Right lobe of liver (tissue), 6 donors: ENCODE data around the gene KAZN. TPM values are rescaled to one million over a fixed set of nuclear protein-coding genes. Genes with fewer than 3 reads are reported as not detected.

Experiments
- ATAC-seq, 4 donors: fragments of 200-7000 bp; cut with Tn5 transposase; one replicate each; pipeline ENCODE4 v1.9.1; 2020; ENCODE audit warnings: mild to moderate bottlenecking in 4 of 4, moderate library complexity in 4 of 4
- DNase-seq, 3 donors: peaks; one replicate each; pipeline ENCODE4 v3.0.0-alpha.2; 2020
- H3K27ac ChIP-seq, 3 donors: fragments of 200-600 bp; one replicate each; pipeline ENCODE4 v1.8.0; 2022
- H3K27me3 ChIP-seq, 2 donors: fragments of 200-600 bp; one replicate each; pipeline ENCODE4 v1.8.0; 2022
- H3K36me3 ChIP-seq, 4 donors: fragments of 200-600 bp; sonication (generic) in 1 of 4; one replicate each; pipeline versions ENCODE4 v1.5.1 to v1.8.0; 2017 to 2022; ENCODE audit warnings: control low read depth in 1 of 4
- H3K4me1 ChIP-seq, 4 donors: fragments of 200-600 bp; sonication (generic) in 1 of 4; one replicate each; pipeline versions ENCODE4 v1.5.1 to v1.8.0; 2017 to 2022; ENCODE audit warnings: control low read depth in 1 of 4
- H3K4me3 ChIP-seq, 3 donors: fragments of 200-600 bp; one replicate each; pipeline ENCODE4 v1.8.0; 2022
- H3K9me3 ChIP-seq, 4 donors: fragments of 200-600 bp; sonication (generic) in 1 of 4; one replicate each; pipeline versions ENCODE4 v1.5.1 to v1.8.0; 2017 to 2022; ENCODE audit warnings: control low read depth in 1 of 4
- POLR2A ChIP-seq: fragments of 450-650 bp; IDR thresholded peaks from one replicate; pipeline ENCODE4 v1.6.1; 2017; ENCODE audit warnings: antibody characterized with exemption, mild to moderate bottlenecking
- WGBS: methylation state at CpG from one replicate; pipeline ENCODE4 v1.1.6; 2018; ENCODE audit warnings: low coverage, low lambda C conversion rate; ENCODE audit not compliant: insufficient coverage; ENCODE audit errors: missing lambda C conversion rate; 5-methylcytosine and 5-hydroxymethylcytosine counted together
- intact Hi-C, 2 donors: fragments of 100-400 bp; cut with DNase I; formaldehyde crosslinking; loops; one replicate each; pipeline versions ENCODE4 v1.11.2 to v1.14.1; 2022
- total RNA-seq, 6 experiments: library from RNA; depleted of rRNA in 2 of 6; stranded (reverse); fragments of >200 nt in 2 of 6; fragmentation: NEBNext Ultra II Directional in 3 of 6; extraction: Animal tissue kit (Norgen Biotek cat#: 25700) in 3 of 6; gene quantifications; one replicate each; pipeline versions ENCODE4 v1.1.0 to v1.2.4, GENCODE V29; 2016 to 2023
- TF ChIP-seq, protein P1 (sequence below), 4 donors: fragments of 200-600 bp in 3 of 4; fragments of 450-650 bp in 1 of 4; IDR thresholded peaks; one replicate each; pipeline versions ENCODE4 v1.5.1 to v1.8.0; 2016 to 2022; ENCODE audit warnings: antibody characterized with exemption in 4 of 4, mild to moderate bottlenecking in 2 of 4
- donor health status: DM: no; HTN: yes; CAD: no.
- donor health status: DM: no; HTN: no; CAD: no.
- donor health status: DM: no; HTN: no; CAD: no.
- donor health status: DM: no; HTN: yes; CAD: no.
- donor health status: DM: no; HTN: yes; CAD: no.

The KAZN gene
- total RNA-seq, 6 experiments from 2014 or later = 1.5 to 7.2 (median 2.7) TPM

DNA sequence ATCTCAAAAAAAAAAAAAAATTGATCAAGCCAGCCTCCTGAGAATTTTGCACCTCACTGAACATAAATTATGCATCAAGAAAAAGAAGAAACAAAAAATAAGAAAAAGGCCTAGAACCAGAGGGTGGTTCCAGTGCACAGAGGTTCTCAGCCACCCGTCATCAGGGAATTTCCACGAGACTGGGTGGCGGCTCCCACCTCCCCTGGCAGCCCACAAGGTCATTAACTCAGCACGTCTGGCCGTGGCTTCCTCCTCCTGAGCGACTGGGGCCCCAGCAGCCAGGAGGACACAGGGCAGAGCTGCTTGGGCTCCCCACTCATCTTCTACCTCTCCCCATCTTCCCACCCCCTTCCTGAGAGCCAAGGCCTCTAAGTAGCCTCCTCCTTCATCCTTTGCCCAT, 539.3 kb downstream of the KAZN start:
- 20% methylated on average over 1 of the region's 6 CpGs for WGBS
- no peak overlapping the region for H3K4me3 ChIP-seq
- TF ChIP-seq POLR2A = no peak
- TF ChIP-seq, protein P1, sequence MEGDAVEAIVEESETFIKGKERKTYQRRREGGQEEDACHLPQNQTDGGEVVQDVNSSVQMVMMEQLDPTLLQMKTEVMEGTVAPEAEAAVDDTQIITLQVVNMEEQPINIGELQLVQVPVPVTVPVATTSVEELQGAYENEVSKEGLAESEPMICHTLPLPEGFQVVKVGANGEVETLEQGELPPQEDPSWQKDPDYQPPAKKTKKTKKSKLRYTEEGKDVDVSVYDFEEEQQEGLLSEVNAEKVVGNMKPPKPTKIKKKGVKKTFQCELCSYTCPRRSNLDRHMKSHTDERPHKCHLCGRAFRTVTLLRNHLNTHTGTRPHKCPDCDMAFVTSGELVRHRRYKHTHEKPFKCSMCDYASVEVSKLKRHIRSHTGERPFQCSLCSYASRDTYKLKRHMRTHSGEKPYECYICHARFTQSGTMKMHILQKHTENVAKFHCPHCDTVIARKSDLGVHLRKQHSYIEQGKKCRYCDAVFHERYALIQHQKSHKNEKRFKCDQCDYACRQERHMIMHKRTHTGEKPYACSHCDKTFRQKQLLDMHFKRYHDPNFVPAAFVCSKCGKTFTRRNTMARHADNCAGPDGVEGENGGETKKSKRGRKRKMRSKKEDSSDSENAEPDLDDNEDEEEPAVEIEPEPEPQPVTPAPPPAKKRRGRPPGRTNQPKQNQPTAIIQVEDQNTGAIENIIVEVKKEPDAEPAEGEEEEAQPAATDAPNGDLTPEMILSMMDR (IDR thresholded peaks at IDR 0.05) = no peak
- intact Hi-C loops = no loop called here
- peak; percentile 23 to 45 (median 32) for ATAC-seq
- no peak overlapping the region for H3K27ac ChIP-seq
- DNase-seq = no peak
- no peaks in the 10 kb centered on the region for H3K9me3 ChIP-seq
- no peaks in the 10 kb centered on the region for H3K27me3 ChIP-seq
- no peaks in the 10 kb centered on the region for H3K4me1 ChIP-seq
- H3K36me3 ChIP-seq = no peaks in the 10 kb centered on the region

- ATAC-seq (peak in 2 of 4 donors; percentile 11 to 24), DNase-seq (no peak)
- no peaks in the 10 kb centered on the region for H3K36me3 ChIP-seq
- no peaks in the 10 kb centered on the region for H3K27me3 ChIP-seq
- H3K27ac ChIP-seq = no peak overlapping the region
- WGBS = 67% methylated on average over 8 of the region's 15 CpGs
- no peak for TF ChIP-seq POLR2A
- TF ChIP-seq, protein P1 (IDR thresholded peaks at IDR 0.05) = no peak
- intact Hi-C loops = no loop called here
- H3K4me3 ChIP-seq = no peak overlapping the region
- no peaks in the 10 kb centered on the region for H3K4me1 ChIP-seq
- no peaks in the 10 kb centered on the region for H3K9me3 ChIP-seq
Observed at GRCh38 chr1:15139654-15140350, 541.3 kb downstream of the KAZN start.

GRCh38 chr1:15141935-15142539, 543.6 kb downstream of the KAZN start:
- no peaks in the 10 kb centered on the region for H3K27me3 ChIP-seq
- no peak overlapping the region for H3K4me3 ChIP-seq
- TF ChIP-seq, protein P1 (IDR thresholded peaks at IDR 0.05) = peak in 1 of 4 donors; percentile 7
- no peak for TF ChIP-seq POLR2A
- H3K27ac ChIP-seq = no peak overlapping the region
- no peaks in the 10 kb centered on the region for H3K4me1 ChIP-seq
- ATAC-seq (peak in 2 of 4 donors; percentile 31 to 38), DNase-seq (no peak)
- H3K36me3 ChIP-seq = no peaks in the 10 kb centered on the region
- intact Hi-C loops = no loop called here
- no peaks in the 10 kb centered on the region for H3K9me3 ChIP-seq
- 37% methylated on average over 6 of the region's 6 CpGs for WGBS

GRCh38 chr1:15145327-15145726, 546.8 kb downstream of the KAZN start:
- ATAC-seq (peak in 1 of 4 donors; percentile 25), DNase-seq (no peak)
- no peaks in the 10 kb centered on the region for H3K36me3 ChIP-seq
- no peak overlapping the region for H3K27ac ChIP-seq
- TF ChIP-seq, protein P1 (IDR thresholded peaks at IDR 0.05) = no peak
- no peak for TF ChIP-seq POLR2A
- no peak overlapping the region for H3K4me3 ChIP-seq
- H3K27me3 ChIP-seq = no peaks in the 10 kb centered on the region
- no peaks in the 10 kb centered on the region for H3K9me3 ChIP-seq
- intact Hi-C loops = no loop called here
- WGBS = 14% methylated on average over 2 of the region's 2 CpGs
- no peaks in the 10 kb centered on the region for H3K4me1 ChIP-seq
